Coronary artery (tissue), 2 donors: ENCODE data around the gene TTC3.

Experiments
- DNase-seq: peaks from one replicate; pipeline ENCODE4 v3.0.0-alpha.2; 2017; ENCODE audit warnings: low spot score
- H3K27ac ChIP-seq, 2 donors: fragments of 200-600 bp; sonication (generic); one replicate each; pipeline ENCODE4 v1.5.1; 2016 to 2019
- H3K4me3 ChIP-seq: fragments of 200-600 bp; sonication (generic); 2 replicates; pipeline ENCODE4 v1.5.1; 2016; ENCODE audit warnings: mild to moderate bottlenecking, moderate library complexity
- TF ChIP-seq, protein P1 (sequence below): fragments of 200-600 bp; sonication (generic); IDR thresholded peaks from one replicate; pipeline ENCODE4 v1.5.1; 2019; ENCODE audit warnings: antibody characterized with exemption

TTC3 gene

DNA sequence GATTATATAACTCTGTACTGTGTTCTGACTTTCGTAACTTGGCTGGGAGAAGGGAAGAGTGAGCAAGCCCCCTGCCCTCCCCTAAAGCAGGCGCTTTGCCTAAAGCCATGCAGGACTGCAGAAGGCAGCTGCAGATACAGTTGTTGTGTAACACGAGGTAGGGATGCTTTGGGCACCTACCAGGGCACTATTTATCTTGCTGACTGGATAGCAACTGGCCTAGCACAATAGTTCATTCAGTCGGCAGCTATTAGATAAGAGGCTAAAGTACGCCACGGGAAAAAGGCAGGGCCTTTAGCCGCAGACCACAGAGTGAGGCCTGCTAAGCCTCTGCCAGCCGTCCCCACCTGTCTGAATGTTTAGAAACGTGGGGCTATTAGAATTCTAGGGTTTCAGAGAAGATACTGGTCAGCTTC is 80.9 kb downstream of the TTC3 start:
- no peak overlapping the region for H3K4me3 ChIP-seq
- H3K27ac ChIP-seq, result no peak overlapping the region
- no peak for DNase-seq
- TF ChIP-seq, protein P1, sequence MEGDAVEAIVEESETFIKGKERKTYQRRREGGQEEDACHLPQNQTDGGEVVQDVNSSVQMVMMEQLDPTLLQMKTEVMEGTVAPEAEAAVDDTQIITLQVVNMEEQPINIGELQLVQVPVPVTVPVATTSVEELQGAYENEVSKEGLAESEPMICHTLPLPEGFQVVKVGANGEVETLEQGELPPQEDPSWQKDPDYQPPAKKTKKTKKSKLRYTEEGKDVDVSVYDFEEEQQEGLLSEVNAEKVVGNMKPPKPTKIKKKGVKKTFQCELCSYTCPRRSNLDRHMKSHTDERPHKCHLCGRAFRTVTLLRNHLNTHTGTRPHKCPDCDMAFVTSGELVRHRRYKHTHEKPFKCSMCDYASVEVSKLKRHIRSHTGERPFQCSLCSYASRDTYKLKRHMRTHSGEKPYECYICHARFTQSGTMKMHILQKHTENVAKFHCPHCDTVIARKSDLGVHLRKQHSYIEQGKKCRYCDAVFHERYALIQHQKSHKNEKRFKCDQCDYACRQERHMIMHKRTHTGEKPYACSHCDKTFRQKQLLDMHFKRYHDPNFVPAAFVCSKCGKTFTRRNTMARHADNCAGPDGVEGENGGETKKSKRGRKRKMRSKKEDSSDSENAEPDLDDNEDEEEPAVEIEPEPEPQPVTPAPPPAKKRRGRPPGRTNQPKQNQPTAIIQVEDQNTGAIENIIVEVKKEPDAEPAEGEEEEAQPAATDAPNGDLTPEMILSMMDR, result no peak

DNA sequence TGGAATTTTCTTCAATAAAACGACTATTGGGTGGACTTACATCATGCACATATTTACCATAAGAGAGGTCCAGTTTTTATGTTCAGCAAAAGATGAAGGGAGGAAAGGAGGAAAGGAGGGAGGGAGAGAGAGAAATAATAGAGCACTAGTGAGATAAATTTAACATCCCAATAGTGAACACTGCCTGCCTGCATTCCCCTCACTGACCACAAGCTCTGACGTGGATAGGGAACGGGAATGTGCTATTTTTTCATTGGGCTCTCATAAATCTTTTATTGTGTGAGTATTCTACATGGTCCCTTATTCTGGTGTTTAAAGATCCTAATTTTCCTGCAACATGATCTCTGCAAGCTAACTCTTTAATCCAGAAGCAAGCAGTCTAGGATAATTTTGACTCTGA is 82.1 kb downstream of the TTC3 start:
- no peak overlapping the region for H3K4me3 ChIP-seq
- no peak for DNase-seq
- TF ChIP-seq, protein P1, result no peak
- no peak overlapping the region for H3K27ac ChIP-seq

DNA sequence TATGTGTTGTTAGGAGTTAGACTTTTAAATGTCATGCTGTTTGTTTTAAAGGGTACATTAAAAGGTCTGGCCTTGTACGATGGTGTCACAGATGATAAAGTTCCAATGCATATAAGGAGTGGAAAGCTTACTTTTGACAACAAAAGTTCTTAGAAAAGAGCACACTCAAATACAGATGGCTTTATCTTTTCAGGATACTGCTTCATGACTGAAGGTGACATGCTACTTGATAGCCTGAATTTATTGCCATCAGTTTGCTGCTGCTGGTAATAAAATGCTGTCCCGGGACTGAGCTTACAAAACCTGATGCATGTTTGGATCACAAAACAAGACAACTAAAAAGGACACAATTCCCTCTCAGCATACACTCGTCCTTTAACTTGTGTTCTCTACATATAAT is 84.9 kb downstream of the TTC3 start:
- TF ChIP-seq, protein P1, result no peak
- Histone ChIP-seq H3K27ac (no peak overlapping the region), H3K4me3 (no peak overlapping the region)
- no peak for DNase-seq

DNA sequence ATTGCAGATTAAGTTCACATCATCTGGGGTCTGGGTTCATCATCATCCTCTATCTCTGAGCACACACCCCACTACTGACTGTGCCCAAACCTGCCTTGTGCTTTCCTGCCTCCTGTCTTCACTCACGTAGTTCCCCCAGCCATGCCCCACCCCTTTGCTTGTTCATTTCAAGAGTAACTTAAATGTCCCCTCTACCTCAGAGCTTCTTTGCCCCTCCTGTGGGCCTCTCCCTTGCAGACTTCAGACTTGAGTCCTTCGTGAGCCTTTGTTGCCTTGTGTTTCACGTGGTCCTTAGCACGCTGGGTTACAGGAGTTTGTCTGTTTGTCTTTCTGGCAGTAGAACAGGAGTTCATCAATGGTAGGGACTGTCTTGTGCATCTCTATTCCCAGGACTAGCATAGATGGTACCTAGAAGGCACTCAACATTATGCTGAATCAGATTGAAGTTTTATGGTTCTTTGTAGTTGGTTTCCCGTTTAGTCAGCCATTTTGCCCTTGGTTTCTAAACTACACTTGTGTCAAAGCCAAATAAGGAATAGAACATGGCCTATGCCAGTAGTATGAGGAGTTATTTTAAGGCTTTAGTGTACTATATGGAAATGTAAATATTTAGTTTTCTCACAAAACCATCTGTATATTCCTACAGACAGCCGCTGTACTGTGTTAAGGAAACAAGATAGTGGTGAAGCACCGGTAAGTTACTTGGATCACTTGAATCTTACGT is 86.2 kb downstream of the TTC3 start:
- H3K4me3 ChIP-seq, result no peak overlapping the region
- no peak overlapping the region for H3K27ac ChIP-seq
- no peak for DNase-seq
- TF ChIP-seq, protein P1, result no peak

DNA sequence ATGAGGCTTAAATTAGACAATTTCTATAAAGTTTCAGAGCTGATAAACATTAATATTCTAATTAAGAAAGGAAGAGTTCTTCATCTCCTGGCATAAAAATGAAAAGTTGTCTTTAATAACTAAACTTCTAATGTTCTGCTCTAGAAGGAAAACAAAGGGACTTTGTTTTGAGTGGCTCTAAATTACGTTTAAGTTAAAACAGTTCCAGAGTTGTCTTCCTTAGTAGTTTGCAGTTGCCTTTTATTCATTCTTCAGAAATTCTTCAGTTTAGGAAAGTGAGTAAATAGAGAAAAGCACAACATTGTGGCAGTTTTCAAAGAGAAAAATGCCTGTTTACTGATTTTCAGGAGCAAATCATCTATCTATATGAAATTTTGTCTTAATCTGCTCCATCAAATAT is 86.9 kb downstream of the TTC3 start:
- TF ChIP-seq, protein P1, result no peak
- Histone ChIP-seq H3K27ac (no peak overlapping the region), H3K4me3 (no peak overlapping the region)
- no peak for DNase-seq

DNA sequence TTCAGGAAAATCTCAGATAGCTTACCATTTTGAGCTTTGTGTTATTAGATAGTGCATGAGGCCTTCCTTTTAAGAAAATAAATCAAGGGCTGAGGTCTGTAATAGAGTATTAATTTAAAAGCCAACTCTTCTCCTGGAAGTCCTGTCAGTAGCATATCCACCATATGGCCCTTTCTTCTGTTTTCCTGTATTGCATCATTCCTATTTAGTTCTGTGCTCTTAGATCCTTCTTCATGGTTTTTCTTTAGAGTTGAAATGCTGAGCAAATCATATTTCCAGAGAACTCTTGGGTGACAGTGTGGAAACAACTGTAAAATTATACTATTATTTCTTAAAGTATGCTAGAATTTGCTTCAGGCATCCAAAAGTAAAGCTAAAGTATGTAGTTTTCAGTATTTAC is 91.7 kb downstream of the TTC3 start:
- DNase-seq, result no peak
- no peak overlapping the region for H3K27ac ChIP-seq
- H3K4me3 ChIP-seq, result no peak overlapping the region
- TF ChIP-seq, protein P1, result no peak

DNA sequence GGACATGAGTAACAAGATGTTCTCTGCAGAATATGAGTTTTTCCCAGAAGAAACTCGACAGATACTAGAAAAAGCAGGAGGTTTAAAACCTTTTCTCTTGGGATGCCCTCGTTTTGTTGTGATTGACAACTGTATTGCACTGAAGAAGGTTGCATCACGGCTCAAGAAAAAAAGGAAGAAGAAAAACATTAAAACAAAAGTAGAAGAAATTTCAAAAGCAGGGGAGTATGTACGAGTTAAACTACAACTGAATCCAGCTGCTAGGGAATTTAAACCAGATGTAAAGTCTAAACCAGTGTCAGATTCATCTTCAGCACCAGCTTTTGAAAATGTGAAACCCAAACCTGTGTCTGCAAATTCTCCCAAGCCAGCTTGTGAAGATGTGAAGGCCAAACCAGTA is 92.5 kb downstream of the TTC3 start:
- no peak for DNase-seq
- Histone ChIP-seq H3K27ac (no peak overlapping the region), H3K4me3 (no peak overlapping the region)
- TF ChIP-seq, protein P1, result no peak
